Hematopoietic multipotent progenitor cell treated with erythropoietin and hydrocortisone succinate and interleukin-3 and kit ligand, for 8 days (in vitro differentiated cells): ENCODE data around the gene KLHL29.

Experiments
- DNase-seq: peaks from one replicate; pipeline ENCODE4 v3.0.0-alpha.2; 2015

KLHL29 gene

DNA sequence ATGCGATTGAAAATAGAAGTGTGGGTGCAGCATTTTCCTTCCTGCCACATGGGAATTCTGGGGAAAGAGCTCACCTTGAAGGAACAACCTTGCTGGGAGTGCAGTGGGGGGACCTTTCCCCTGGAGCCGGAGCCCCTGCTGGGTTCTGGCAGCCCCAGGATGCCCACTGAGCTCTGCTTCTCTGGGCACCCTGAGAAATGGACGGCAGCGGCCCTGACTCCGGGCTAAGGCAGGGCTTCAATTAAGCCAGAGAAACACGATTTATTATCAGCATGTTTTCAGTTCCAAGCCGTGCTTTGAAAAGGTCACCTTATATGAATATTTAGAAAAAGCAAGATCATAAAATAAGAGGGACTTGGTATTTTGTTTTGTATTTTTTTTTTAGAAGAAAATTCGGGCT, 68.5 kb downstream of the KLHL29 start:
- DNase-seq = no peak

GRCh38 chr2:23453836-23454460, 69.0 kb downstream of the KLHL29 start:
- no peak for DNase-seq

GRCh38 chr2:23454501-23455120, 69.6 kb downstream of the KLHL29 start:
- DNase-seq = no peak

- DNase-seq = no peak
Measured at GRCh38 chr2:23456396-23456795, 71.4 kb downstream of the KLHL29 start.

DNA sequence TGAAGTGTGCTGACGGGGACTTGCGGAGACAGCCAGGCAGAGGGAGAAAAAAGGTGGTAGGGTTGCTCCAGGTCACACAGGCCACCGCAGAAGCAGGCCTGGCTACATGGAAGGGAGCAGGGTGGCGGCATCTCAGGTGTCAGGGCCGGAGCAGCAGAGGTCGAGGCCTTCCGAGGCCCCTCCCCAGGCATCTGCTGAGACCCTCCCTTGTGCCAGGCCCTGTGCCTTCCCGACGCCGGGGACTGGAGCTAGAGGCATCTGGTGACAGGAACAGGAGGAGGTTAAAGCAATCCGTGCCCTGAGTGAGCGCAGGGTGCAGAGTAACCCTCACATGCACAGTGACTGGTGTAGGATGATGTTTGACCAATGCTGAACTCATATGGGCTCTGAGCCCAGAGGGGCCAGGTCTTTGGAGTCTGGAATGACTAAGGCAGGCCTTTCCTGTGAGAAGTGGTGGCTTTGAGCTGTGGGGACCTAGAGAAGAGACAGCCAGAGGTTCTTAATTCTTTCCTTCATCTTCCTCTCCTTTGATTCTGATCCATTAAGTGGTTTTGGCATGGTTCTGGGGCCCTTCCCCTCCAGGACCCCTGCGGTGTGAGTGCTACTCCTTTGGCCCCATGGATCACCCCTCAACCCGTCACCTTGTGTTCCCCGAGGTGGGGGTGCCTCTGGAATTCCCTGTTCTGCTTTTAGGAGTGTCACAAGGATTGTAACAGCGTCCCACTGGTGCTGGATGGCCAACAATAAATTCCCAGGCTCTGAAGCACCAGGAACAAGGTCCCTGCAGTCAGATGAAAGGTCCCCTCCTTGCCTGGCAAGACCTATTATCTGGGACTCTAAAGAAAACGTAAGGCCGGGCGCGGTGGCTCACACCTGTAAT, 72.1 kb downstream of the KLHL29 start:
- DNase-seq = no peak

DNA sequence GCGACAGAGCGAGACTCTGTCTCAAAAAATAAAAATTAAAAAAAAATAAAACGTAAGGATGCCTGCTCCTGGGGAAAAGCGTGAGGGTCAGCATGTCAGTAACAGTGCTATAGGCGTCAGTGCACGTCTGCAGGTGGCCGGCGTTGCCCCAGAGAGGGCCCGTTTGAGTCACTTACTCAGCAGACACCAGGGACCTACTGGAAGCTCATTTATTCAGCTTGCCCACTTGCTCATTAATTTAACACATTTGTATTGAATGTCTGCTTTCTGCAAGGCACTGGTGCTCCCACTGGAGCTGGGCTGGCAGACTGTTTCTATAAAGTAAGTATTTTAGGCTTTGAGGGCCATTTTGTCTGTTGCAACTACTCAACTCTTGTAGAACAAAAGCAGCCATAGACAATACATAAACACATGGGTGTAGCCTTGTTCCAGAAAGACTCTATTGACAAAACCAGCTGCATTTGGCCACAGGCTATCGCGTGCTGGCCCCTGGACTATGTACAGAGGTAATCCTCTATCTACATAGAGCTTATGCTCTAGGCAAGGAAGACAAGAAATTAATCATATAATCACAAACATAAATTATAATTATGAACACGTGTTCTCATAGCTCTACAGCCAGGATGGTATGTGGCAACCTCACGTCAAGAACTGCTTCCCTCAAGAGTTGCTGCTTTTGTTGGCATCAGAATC, 73.2 kb downstream of the KLHL29 start:
- no peak for DNase-seq

DNA sequence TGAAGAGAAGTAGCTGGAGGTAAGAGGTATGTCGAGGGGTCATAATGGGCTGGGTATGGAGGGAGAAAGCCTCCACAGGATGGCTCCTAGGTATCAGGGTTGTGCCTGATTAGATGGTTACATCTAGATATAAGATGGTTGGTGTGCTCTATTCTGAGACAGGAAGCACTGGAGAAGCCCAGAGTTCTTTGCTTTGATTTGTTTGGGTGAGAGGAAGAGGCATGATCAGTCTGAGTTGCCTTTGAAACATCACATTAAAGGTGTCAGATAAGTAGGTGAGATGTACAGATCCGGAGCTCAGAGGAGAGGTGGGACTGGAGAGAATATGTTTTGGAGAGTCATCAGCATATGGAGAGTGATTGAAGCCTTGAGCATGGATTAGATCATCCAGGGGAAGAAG, 74.1 kb downstream of the KLHL29 start:
- DNase-seq = no peak

DNA sequence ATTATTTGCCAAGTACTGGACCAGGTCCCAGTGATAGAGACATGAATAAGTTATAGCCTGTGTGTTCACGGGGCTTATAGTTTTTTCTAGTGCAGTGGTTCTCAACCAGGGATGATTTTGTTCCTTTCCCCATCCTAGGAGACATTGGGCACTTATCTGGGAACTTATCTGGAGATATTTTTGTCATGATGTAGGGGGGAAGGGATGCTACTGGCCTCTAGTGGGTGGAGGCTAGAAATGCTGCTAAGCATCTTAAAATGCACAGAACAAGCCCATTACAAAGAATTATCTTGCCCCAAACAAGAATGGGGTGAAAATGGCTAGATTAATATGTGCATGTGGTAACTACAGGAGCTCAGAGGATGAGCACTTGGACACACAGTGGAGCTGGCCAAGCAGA, 75.2 kb downstream of the KLHL29 start:
- DNase-seq = no peak

DNA sequence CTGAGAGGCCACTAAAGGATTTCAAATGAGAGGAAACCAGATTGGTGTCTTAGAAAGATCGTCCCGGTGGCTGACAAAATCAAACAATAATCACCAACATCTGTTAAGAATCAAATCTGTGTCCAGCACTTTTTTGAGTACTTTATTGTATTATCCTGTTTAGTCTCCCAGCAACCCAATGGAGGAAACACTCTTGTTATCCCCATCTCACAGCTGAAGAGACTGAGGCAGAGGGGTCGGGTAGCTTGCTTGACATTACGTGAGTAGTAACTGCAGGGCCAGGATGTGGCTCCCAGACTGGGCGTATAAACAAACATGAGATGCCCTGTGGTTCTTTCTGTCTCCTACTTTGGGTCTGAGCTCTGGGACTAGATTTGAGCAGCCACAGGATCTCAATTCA, 76.0 kb downstream of the KLHL29 start:
- DNase-seq = no peak

GRCh38 chr2:23464156-23464555, 79.2 kb downstream of the KLHL29 start:
- DNase-seq = no peak

GRCh38 chr2:23464905-23465537, 80.0 kb downstream of the KLHL29 start:
- DNase-seq = no peak

DNA sequence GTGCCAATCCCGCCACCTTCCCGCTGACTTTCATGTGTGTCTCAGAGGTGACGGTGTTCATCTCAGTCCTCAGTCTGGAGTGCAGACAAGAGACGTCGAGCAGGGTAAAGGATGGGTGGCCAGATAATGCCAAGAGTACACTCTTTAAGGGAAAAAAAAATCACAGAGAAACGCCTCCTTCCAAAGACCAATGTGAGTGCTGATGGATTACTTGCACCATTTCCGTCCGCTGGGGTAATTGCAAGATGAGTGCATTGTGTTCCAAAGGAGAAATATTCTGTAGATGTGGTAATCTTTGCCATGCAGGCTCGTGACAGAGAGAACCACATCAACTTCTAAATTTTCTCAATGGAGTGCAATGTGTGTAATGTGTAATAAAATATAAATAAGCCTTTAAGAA, 81.0 kb downstream of the KLHL29 start:
- DNase-seq = no peak

DNA sequence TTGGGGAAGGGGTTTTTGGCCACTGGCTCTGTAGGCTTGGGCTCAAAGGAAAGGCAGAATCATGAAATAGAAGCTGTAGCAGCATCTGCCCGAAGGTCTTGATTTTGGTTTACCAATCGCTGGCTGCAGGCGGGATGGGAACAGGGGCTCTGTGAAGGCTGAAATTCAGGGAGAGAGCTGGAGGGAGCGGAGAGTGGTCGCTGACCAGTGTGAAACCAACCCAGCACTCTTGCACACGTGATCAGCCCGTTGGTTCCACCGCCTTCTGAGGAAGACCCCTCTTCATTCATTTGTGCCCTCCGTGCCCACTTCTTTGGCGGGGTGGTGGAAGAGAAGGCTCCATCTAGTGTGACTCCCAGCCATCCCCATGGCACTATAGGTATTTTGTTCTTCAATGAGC, 82.6 kb downstream of the KLHL29 start:
- no peak for DNase-seq

DNA sequence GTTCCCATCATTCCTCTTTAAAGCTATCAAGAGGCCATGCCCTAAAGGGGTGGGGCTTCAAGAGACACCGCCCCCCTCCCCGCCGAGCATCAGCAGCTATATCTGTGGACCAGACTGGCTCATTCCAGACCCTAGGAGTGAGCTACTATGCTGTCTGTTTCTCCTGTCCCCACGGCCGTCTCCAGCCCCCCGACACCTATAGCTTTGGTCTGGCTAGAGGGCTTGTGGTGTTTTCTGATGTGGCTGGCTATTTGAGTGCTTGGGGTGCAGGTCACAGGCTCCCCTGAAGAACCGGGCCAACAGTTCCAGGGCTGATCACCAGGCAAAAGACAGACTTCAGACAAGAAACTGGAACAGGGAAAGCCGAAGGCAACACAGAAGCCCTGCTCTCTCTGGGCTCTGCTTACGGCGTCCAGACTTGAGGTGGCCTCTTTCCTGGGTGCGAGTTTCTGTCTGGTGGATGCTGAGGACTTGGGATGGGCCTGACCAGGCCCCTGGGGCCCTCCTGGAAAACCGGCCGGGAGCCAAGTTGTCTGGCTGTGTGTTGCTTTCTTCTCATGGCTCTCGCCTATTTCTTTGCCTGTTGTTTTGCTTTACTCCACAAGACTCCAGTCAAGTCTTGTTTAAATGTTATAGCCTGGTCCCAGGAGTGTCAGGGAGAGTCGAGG, 83.6 kb downstream of the KLHL29 start:
- DNase-seq = no peak

GRCh38 chr2:23469142-23469540, 84.2 kb downstream of the KLHL29 start:
- no peak for DNase-seq

GRCh38 chr2:23475036-23475435, 90.1 kb downstream of the KLHL29 start:
- DNase-seq = no peak

- no peak for DNase-seq
Measured at GRCh38 chr2:23475473-23475872, 90.5 kb downstream of the KLHL29 start.

DNA sequence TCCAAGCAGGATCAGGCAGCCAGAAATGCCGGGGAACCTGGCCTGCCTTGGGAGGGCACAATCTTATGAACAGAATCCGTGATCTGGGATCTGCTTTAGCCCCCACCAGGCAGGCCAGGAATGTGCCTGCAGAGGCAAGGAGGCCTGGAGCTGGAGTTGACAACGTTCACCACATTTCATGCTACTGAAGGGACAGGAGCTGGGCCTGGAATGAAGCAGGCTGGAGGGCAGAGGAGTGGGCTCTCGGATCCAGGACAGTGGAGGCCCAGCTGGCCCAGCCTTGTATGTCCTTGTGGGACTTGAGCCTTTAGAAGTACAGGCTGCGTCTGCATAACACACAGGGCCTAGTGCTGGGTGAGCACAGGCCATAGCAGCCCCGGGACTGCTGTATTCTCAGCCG, 91.8 kb downstream of the KLHL29 start:
- DNase-seq = no peak

- no peak for DNase-seq
Measured at GRCh38 chr2:23477392-23477791, 92.4 kb downstream of the KLHL29 start.

DNA sequence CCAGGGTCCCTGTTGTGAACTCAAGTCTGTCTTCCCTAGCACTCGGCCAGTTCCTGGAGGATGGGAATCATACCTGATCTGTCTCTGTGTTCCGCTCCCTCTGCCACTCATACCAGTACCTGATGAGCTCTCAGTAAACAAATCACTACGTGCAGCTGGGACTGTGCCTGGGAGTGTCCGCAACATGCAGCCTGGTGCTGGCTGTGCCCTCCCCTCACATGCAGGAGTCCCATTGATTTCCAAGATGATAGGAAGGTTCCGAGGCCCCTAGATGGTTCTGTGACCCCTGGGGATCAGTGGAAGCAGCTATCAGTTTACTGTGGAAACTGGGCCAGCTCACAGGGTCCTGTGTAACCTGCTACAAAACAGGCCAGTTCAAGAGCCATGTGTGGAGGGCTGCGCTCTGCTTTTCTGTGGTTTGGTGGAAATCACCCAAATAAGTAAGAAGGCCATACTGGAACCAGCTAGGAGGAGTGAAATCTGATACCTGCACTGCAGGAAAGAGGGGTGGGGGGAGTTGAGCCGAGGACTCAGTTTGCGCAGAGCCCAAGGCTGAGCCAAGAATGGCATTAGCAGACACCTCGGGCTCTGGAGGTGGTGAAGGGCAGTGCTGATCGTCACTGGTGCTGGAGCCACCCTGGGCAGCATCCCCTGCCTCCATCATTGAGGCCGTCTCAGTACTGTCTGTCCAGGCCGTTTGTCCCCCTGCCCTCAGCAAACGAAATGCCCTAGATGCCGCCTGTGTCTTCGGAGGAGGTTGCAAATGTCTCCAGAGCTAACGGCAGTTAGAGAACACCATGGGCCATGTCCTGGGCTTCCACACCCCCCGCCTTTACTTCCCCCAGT, 93.3 kb downstream of the KLHL29 start:
- no peak for DNase-seq

- no peak for DNase-seq
Measured at GRCh38 chr2:23478933-23479683, 94.1 kb downstream of the KLHL29 start.
